DMS53 treated with DMSO at 0.1 percent for 48 hours (cell line): ENCODE results near the gene TWIST2.

Source experiments
- DNase-seq: peaks from one replicate; lab custom pipeline; 2025; ENCODE audit not compliant: unreplicated experiment; lab: John Stamatoyannopoulos, UW

TWIST2 gene

GRCh38 chr2:238835726-238836301 is 12.1 kb upstream of the TWIST2 start:
- DNase-seq = no peak

GRCh38 chr2:238838786-238839327 is 9.0 kb upstream of the TWIST2 start:
- no peak for DNase-seq

- DNase-seq = no peak
Measured at GRCh38 chr2:238839428-238839827, 8.5 kb upstream of the TWIST2 start.

GRCh38 chr2:238841542-238842164 is 6.2 kb upstream of the TWIST2 start:
- DNase-seq = no peak

- no peak for DNase-seq
Measured at GRCh38 chr2:238843476-238843875, 4.4 kb upstream of the TWIST2 start.

- DNase-seq = no peak
Measured at GRCh38 chr2:238845583-238846377, 2.1 kb upstream of the TWIST2 start.

- DNase-seq = no peak
Measured at GRCh38 chr2:238846378-238846627, 1.6 kb upstream of the TWIST2 start.

GRCh38 chr2:238846628-238847418 is 1.1 kb upstream of the TWIST2 start:
- DNase-seq = no peak

GRCh38 chr2:238847419-238847801 is 475 bp upstream of the TWIST2 start:
- DNase-seq = no peak

- no peak for DNase-seq
Measured at GRCh38 chr2:238848691-238848975, 748 bp downstream of the TWIST2 start.

- no peak for DNase-seq
Measured at GRCh38 chr2:238848976-238849853, 1.3 kb downstream of the TWIST2 start.

GRCh38 chr2:238850091-238850490 is 2.2 kb downstream of the TWIST2 start:
- no peak for DNase-seq

GRCh38 chr2:238851026-238851425 is 3.1 kb downstream of the TWIST2 start:
- DNase-seq = no peak

GRCh38 chr2:238851761-238852160 is 3.9 kb downstream of the TWIST2 start:
- DNase-seq = no peak

- DNase-seq = no peak
Measured at GRCh38 chr2:238852206-238852869, 4.5 kb downstream of the TWIST2 start.

- DNase-seq = no peak
Measured at GRCh38 chr2:238853218-238853617, 5.3 kb downstream of the TWIST2 start.

- DNase-seq = no peak
Measured at GRCh38 chr2:238853721-238854120, 5.8 kb downstream of the TWIST2 start.

- DNase-seq = no peak
Measured at GRCh38 chr2:238854246-238854645, 6.4 kb downstream of the TWIST2 start.

GRCh38 chr2:238854699-238855229 is 6.9 kb downstream of the TWIST2 start:
- no peak for DNase-seq

- no peak for DNase-seq
Measured at GRCh38 chr2:238855299-238855698, 7.4 kb downstream of the TWIST2 start.
